Measurements from ENCODE around the gene GLB1L2.

The GLB1L2 gene

DNA sequence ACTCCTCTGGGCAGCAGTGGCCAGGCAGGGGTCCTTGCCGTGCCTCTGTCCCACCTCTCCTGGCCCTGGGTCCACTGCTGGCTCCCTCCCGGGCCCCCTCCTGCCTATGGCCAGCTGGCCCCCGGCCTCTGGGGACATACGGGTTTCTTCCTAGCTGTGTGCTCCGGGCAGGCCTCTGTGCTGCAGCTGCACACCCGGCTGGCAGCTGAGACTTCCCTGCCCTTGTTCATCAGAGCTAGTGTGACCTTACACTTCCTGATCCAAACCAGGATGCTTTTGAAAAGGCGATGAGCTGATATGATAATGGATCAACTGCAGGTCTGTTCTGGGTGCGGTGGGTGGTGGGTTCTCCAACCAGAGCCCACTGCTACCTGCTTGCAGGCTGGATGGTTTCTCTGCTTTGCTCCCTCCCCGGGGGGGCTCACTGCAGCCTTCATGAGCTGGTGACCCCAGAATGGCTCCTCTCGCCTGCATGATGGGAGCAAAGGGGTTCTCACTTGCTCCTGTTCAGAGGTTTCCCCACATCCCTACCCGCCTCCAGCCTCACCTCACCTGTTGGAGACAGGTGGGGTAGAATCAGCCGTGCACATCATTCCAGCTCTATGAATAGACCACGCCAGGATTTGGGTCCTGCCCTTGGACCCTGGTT is 67.0 kb downstream of the GLB1L2 start:
- Histone ChIP-seq H4K20me1 (ENCODE audit: insufficient read depth, low read length) (no peaks in the 10 kb centered on the region), H3K4me3 (ENCODE audit: low read depth, low read length, poor library complexity, severe bottlenecking) (no peak overlapping the region), H3F3A (ENCODE audit: insufficient read depth, low read length) (no peaks in the 10 kb centered on the region), H3K27ac (ENCODE audit: low read depth, low read length, poor library complexity, severe bottlenecking) (no peak overlapping the region), H3K79me2 (ENCODE audit: insufficient read depth, low read length) (no peaks in the 10 kb centered on the region), H3K9ac (ENCODE audit: low read length) (no peak overlapping the region), H3K9me2 (ENCODE audit: low read depth, low read length) (no peaks in the 10 kb centered on the region), H2AFZ (ENCODE audit: low read length) (no peak overlapping the region), H3K9me3 (ENCODE audit: low read length) (no peaks in the 10 kb centered on the region), H3K27me3 (ENCODE audit: insufficient read depth, low read length) (no peaks in the 10 kb centered on the region; the same call in 1 of the 2 replicates), H3K36me3 (ENCODE audit: insufficient read depth, low read length) (no peaks in the 10 kb centered on the region), H3K4me1 (ENCODE audit: insufficient read depth, low read length, severe bottlenecking) (no peaks in the 10 kb centered on the region), H3K4me2 (ENCODE audit: low read length) (no peak overlapping the region)
- no peak for TF ChIP-seq EZH2 (IDR thresholded peaks at IDR 0.05; ENCODE audit: borderline replicate concordance, low read length)
- TF ChIP-seq, protein P1, sequence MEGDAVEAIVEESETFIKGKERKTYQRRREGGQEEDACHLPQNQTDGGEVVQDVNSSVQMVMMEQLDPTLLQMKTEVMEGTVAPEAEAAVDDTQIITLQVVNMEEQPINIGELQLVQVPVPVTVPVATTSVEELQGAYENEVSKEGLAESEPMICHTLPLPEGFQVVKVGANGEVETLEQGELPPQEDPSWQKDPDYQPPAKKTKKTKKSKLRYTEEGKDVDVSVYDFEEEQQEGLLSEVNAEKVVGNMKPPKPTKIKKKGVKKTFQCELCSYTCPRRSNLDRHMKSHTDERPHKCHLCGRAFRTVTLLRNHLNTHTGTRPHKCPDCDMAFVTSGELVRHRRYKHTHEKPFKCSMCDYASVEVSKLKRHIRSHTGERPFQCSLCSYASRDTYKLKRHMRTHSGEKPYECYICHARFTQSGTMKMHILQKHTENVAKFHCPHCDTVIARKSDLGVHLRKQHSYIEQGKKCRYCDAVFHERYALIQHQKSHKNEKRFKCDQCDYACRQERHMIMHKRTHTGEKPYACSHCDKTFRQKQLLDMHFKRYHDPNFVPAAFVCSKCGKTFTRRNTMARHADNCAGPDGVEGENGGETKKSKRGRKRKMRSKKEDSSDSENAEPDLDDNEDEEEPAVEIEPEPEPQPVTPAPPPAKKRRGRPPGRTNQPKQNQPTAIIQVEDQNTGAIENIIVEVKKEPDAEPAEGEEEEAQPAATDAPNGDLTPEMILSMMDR (IDR thresholded peaks at IDR 0.05; ENCODE audit: low read length) = no peak

DNA sequence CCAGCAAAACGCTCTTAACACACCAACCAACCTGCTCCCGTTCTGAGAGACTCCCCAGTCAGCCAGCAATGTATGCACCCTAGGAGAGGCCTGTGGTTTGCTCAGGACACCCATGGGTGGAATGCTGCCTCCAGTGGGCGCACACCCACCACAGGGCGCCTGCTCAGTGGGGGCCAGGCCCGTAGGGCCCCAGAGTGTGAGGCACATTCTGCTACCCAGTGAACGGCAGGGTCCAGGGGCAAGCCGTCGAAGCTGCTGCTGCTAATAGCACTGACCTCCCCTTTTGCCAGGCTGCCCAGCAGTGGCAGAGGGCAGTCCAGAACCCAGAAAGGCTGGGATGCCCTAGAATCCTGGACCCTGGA is 67.5 kb downstream of the GLB1L2 start:
- Histone ChIP-seq H3K9me2 (ENCODE audit: low read depth, low read length) (no peaks in the 10 kb centered on the region), H3K27me3 (ENCODE audit: insufficient read depth, low read length) (no peaks in the 10 kb centered on the region; the same call in 1 of the 2 replicates), H3K9ac (ENCODE audit: low read length) (no peak overlapping the region), H3K27ac (ENCODE audit: low read depth, low read length, poor library complexity, severe bottlenecking) (no peak overlapping the region), H4K20me1 (ENCODE audit: insufficient read depth, low read length) (no peaks in the 10 kb centered on the region), H3K36me3 (ENCODE audit: insufficient read depth, low read length) (no peaks in the 10 kb centered on the region), H3K4me1 (ENCODE audit: insufficient read depth, low read length, severe bottlenecking) (no peaks in the 10 kb centered on the region), H3K79me2 (ENCODE audit: insufficient read depth, low read length) (no peaks in the 10 kb centered on the region), H2AFZ (ENCODE audit: low read length) (no peak overlapping the region), H3K4me2 (ENCODE audit: low read length) (no peak overlapping the region), H3K9me3 (ENCODE audit: low read length) (no peaks in the 10 kb centered on the region), H3F3A (ENCODE audit: insufficient read depth, low read length) (no peaks in the 10 kb centered on the region), H3K4me3 (ENCODE audit: low read depth, low read length, poor library complexity, severe bottlenecking) (no peak overlapping the region)
- TF ChIP-seq, protein P1 (IDR thresholded peaks at IDR 0.05; ENCODE audit: low read length) = no peak
- no peak for TF ChIP-seq EZH2 (IDR thresholded peaks at IDR 0.05; ENCODE audit: borderline replicate concordance, low read length)

DNA sequence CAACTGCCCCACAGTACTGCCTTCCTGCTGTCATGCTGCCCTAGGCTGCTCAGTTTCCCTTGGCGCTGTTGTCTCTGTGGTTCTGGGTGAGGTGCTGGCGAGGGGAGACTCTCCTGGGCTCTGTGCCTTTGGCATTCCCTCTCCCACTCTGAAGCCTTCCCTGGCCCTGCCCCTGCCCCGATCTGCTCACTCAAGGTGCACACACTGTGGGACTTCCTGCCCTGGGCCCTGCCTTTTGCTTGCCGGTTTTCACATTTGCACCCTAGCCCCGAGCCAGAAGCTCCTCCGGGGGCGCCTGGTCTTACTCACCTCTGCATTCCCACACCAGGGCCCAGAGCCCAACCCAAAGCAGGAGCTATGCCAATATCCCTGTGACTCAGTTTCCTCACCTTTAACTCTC is 68.2 kb downstream of the GLB1L2 start:
- Histone ChIP-seq H3K27ac (ENCODE audit: low read depth, low read length, poor library complexity, severe bottlenecking) (no peak overlapping the region), H3K27me3 (ENCODE audit: insufficient read depth, low read length) (no peaks in the 10 kb centered on the region; the same call in 1 of the 2 replicates), H3K36me3 (ENCODE audit: insufficient read depth, low read length) (no peaks in the 10 kb centered on the region), H3K4me3 (ENCODE audit: low read depth, low read length, poor library complexity, severe bottlenecking) (no peak overlapping the region), H3K9me3 (ENCODE audit: low read length) (no peaks in the 10 kb centered on the region), H3F3A (ENCODE audit: insufficient read depth, low read length) (no peaks in the 10 kb centered on the region), H2AFZ (ENCODE audit: low read length) (no peak overlapping the region), H4K20me1 (ENCODE audit: insufficient read depth, low read length) (no peaks in the 10 kb centered on the region), H3K9me2 (ENCODE audit: low read depth, low read length) (no peaks in the 10 kb centered on the region), H3K79me2 (ENCODE audit: insufficient read depth, low read length) (no peaks in the 10 kb centered on the region), H3K9ac (ENCODE audit: low read length) (no peak overlapping the region), H3K4me1 (ENCODE audit: insufficient read depth, low read length, severe bottlenecking) (no peaks in the 10 kb centered on the region), H3K4me2 (ENCODE audit: low read length) (no peak overlapping the region)
- TF ChIP-seq EZH2 (IDR thresholded peaks at IDR 0.05; ENCODE audit: borderline replicate concordance, low read length) = no peak
- TF ChIP-seq, protein P1 (IDR thresholded peaks at IDR 0.05; ENCODE audit: low read length) = no peak
